HFFc6 (cell line): Measurements from ENCODE around the gene SIGLEC9. TPM values are rescaled to one million over a fixed set of nuclear protein-coding genes. Genes with fewer than 3 reads are reported as not detected.
A peak's percentile ranks its signal among the peaks of the same experiment; 100 is the strongest.

ENCODE experiments used
- DNase-seq: peaks from one replicate; pipeline ENCODE4 v3.0.0-alpha.2; 2018
- H3K27ac Mint-ChIP-seq: 2 replicates; pipeline ENCODE4 v1.8.0; 2020; ENCODE audit warnings: mild to moderate bottlenecking, mixed read lengths
- H3K27me3 Mint-ChIP-seq: 2 replicates; pipeline ENCODE4 v1.8.0; 2021; ENCODE audit warnings: mild to moderate bottlenecking, moderate library complexity, mixed read lengths; ENCODE audit not compliant: insufficient read depth
- H3K36me3 Mint-ChIP-seq: 2 replicates; pipeline ENCODE4 v1.8.0; 2021; ENCODE audit warnings: low read depth, mixed read lengths
- H3K4me1 Mint-ChIP-seq: 2 replicates; pipeline ENCODE4 v1.8.0; 2020; ENCODE audit warnings: low read depth, mixed read lengths
- H3K4me3 Mint-ChIP-seq: 2 replicates; pipeline ENCODE4 v1.8.0; 2020; ENCODE audit warnings: mild to moderate bottlenecking, moderate library complexity, mixed read lengths
- H3K9me3 Mint-ChIP-seq: 2 replicates; pipeline ENCODE4 v1.8.0; 2020; ENCODE audit warnings: mild to moderate bottlenecking, mixed read lengths
- total RNA-seq, 6 experiments: library from RNA; stranded (reverse); fragmentation: NEBNext Ultra II Directional; extraction: Animal tissue kit (Norgen Biotek cat#: 25700); gene quantifications; 2 replicates in 1 of 6; 3 replicates in 5 of 6; pipeline ENCODE4 v1.2.3, GENCODE V29; 2021
- TF ChIP-seq, protein P1 (sequence below): fragments of 200-600 bp; sonication (generic); IDR thresholded peaks from 2 replicates; pipeline ENCODE4 v1.5.0; 2021; ENCODE audit warnings: antibody characterized with exemption, mild to moderate bottlenecking

The SIGLEC9 gene
- total RNA-seq, 6 experiments from 2014 or later = not detected

- DNase-seq = peak; percentile 99
- TF ChIP-seq, protein P1, sequence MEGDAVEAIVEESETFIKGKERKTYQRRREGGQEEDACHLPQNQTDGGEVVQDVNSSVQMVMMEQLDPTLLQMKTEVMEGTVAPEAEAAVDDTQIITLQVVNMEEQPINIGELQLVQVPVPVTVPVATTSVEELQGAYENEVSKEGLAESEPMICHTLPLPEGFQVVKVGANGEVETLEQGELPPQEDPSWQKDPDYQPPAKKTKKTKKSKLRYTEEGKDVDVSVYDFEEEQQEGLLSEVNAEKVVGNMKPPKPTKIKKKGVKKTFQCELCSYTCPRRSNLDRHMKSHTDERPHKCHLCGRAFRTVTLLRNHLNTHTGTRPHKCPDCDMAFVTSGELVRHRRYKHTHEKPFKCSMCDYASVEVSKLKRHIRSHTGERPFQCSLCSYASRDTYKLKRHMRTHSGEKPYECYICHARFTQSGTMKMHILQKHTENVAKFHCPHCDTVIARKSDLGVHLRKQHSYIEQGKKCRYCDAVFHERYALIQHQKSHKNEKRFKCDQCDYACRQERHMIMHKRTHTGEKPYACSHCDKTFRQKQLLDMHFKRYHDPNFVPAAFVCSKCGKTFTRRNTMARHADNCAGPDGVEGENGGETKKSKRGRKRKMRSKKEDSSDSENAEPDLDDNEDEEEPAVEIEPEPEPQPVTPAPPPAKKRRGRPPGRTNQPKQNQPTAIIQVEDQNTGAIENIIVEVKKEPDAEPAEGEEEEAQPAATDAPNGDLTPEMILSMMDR = no peak
- peak within 1 kb of the TSS; percentile 93 for H3K27ac Mint-ChIP-seq
- peaks cover 16% of the 10 kb centered on the region for H3K36me3 Mint-ChIP-seq
- peak within 1 kb of the TSS; percentile 98 for H3K4me3 Mint-ChIP-seq
- H3K4me1 Mint-ChIP-seq = peaks cover 11% of the 10 kb centered on the region
- no peaks in the 10 kb centered on the region for H3K9me3 Mint-ChIP-seq
- peaks cover 4% of the 10 kb centered on the region for H3K27me3 Mint-ChIP-seq
Measured at GRCh38 chr19:51108066-51108804, 16.5 kb upstream of the SIGLEC9 start, which contains the start of gene CTU1. TSS of gene CTU1 (minus strand) at chr19:51108409. CDS start at chr19:51104569, 3,840 bp downstream.

- H3K4me3 Mint-ChIP-seq = peak overlapping the region; percentile 98
- peaks cover 11% of the 10 kb centered on the region for H3K4me1 Mint-ChIP-seq
- no peaks in the 10 kb centered on the region for H3K9me3 Mint-ChIP-seq
- peak overlapping the region; percentile 93 for H3K27ac Mint-ChIP-seq
- H3K27me3 Mint-ChIP-seq = peaks cover 4% of the 10 kb centered on the region
- TF ChIP-seq, protein P1 = no peak
- no peak for DNase-seq
- peaks cover 11% of the 10 kb centered on the region for H3K36me3 Mint-ChIP-seq
Measured at GRCh38 chr19:51108805-51109146, 15.9 kb upstream of the SIGLEC9 start.

GRCh38 chr19:51110666-51110971, 14.1 kb upstream of the SIGLEC9 start:
- peaks cover 6% of the 10 kb centered on the region for H3K36me3 Mint-ChIP-seq
- peaks cover 11% of the 10 kb centered on the region for H3K4me1 Mint-ChIP-seq
- H3K9me3 Mint-ChIP-seq = no peaks in the 10 kb centered on the region
- DNase-seq = no peak
- TF ChIP-seq, protein P1 = no peak
- no peak overlapping the region for H3K27ac Mint-ChIP-seq
- H3K27me3 Mint-ChIP-seq = peaks cover 14% of the 10 kb centered on the region
- H3K4me3 Mint-ChIP-seq = no peak overlapping the region

GRCh38 chr19:51111606-51112005, 13.1 kb upstream of the SIGLEC9 start:
- no peak overlapping the region for H3K4me3 Mint-ChIP-seq
- no peak for DNase-seq
- H3K9me3 Mint-ChIP-seq = no peaks in the 10 kb centered on the region
- TF ChIP-seq, protein P1 = peak; percentile 57
- peaks cover 11% of the 10 kb centered on the region for H3K4me1 Mint-ChIP-seq
- peaks cover 18% of the 10 kb centered on the region for H3K27me3 Mint-ChIP-seq
- no peak overlapping the region for H3K27ac Mint-ChIP-seq
- no peaks in the 10 kb centered on the region for H3K36me3 Mint-ChIP-seq

DNA sequence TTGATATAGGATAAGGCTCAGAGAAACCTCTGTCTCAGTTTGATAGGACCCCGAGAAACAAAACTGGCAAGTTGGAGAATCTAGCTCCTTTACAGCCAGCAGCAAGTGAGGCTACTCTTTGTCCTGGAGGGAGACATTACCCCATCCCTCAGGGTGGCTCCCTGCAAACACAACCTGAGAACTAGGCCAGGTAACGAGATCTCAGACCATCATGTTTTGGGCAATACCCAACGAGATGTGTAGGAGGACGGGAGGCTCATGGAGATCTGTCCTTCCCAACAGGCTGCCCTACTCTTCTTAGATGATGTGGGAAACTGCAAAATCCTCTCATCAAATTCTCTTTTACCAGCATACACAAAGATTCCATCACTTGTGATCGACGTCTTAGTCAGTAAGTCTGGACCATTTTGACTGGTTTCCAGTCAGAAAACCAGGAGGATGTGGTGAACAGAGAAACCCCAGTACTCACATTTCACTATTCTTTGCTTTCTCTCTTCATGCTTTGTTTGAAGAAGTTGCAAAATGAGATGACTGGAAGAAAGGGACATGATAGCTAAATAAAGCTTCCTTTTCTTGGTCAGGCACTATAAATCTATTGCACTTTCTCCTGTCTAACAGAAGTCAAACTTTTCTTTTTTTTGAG, 10.5 kb upstream of the SIGLEC9 start:
- H3K4me3 Mint-ChIP-seq = no peak overlapping the region

More for the DNA sequence above, 10.5 kb upstream of the SIGLEC9 start:
- TF ChIP-seq, protein P1 = no peak
- no peak for DNase-seq
- Mint-ChIP-seq H3K27ac (no peak overlapping the region), H3K9me3 (no peaks in the 10 kb centered on the region), H3K36me3 (no peaks in the 10 kb centered on the region), H3K4me1 (peaks cover 4% of the 10 kb centered on the region; the same call in 1 of the 2 replicates), H3K27me3 (peaks cover 28% of the 10 kb centered on the region)
